ENCODE measurements around the gene KCNMA1.

DNA sequence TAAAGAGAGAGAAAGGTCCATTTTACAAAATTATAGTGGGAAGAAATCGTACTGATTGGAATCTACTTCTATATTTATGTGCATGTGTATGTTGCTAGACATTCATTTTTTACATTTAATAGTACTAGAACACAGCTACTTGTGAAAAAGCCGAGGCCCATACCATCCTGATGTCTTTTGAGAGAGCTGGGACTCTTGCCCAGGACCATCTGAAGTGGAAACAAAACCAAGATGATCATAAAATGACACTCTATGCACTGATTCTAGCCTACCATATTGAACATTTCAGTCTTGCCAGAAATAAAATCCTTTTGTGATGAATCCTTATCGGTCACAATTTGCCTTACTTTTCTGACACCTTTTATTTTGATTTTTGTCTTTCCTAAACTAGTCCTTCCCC, 640.0 kb downstream of the KCNMA1 start:
- TF ChIP-seq, protein P1, sequence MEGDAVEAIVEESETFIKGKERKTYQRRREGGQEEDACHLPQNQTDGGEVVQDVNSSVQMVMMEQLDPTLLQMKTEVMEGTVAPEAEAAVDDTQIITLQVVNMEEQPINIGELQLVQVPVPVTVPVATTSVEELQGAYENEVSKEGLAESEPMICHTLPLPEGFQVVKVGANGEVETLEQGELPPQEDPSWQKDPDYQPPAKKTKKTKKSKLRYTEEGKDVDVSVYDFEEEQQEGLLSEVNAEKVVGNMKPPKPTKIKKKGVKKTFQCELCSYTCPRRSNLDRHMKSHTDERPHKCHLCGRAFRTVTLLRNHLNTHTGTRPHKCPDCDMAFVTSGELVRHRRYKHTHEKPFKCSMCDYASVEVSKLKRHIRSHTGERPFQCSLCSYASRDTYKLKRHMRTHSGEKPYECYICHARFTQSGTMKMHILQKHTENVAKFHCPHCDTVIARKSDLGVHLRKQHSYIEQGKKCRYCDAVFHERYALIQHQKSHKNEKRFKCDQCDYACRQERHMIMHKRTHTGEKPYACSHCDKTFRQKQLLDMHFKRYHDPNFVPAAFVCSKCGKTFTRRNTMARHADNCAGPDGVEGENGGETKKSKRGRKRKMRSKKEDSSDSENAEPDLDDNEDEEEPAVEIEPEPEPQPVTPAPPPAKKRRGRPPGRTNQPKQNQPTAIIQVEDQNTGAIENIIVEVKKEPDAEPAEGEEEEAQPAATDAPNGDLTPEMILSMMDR (IDR thresholded peaks at IDR 0.05): no peak
- TF ChIP-seq POLR2AphosphoS5 (IDR thresholded peaks at IDR 0.05) (no peak), POLR2A (IDR thresholded peaks at IDR 0.05) (no peak)
